GM23338 (cell line): ENCODE measurements around the gene PPP1R3G. TPM values are rescaled to one million over a fixed set of nuclear protein-coding genes. Genes with fewer than 3 reads are reported as not detected.

Experiments used
- ATAC-seq: fragments of 200-7000 bp; cut with Tn5 transposase; 3 replicates; pipeline ENCODE4 v1.9.1; 2020
- DNase-seq: peaks from one replicate; pipeline ENCODE4 v3.0.0-alpha.2; 2015; ENCODE audit warnings: low spot score
- H2AFZ ChIP-seq: fragments of 200-600 bp; sonication (generic); 2 replicates; pipeline ENCODE4 v1.8.0; 2016; ENCODE audit warnings: antibody characterized with exemption, mild to moderate bottlenecking, moderate library complexity
- H3F3A ChIP-seq: fragments of 200-600 bp; sonication (generic); replicated peaks from 2 replicates; pipeline ENCODE4 v1.8.0; 2017; ENCODE audit warnings: antibody characterized with exemption, mixed run types, low read depth
- H3K27ac ChIP-seq: fragments of 200-600 bp; sonication (generic); 2 replicates; pipeline ENCODE4 v1.6.1; 2016; ENCODE audit warnings: low read depth
- H3K27me3 ChIP-seq: fragments of 200-600 bp; sonication (generic); 2 replicates; pipeline ENCODE4 v1.8.0; 2016; ENCODE audit warnings: mild to moderate bottlenecking, mixed run types, moderate library complexity; ENCODE audit not compliant: insufficient read depth
- H3K36me3 ChIP-seq: fragments of 200-600 bp; sonication (generic); 2 replicates; pipeline ENCODE4 v1.8.0; 2016; ENCODE audit warnings: mild to moderate bottlenecking; ENCODE audit not compliant: insufficient read depth
- H3K4me1 ChIP-seq: fragments of 200-600 bp; sonication (generic); 2 replicates; pipeline ENCODE4 v1.8.0; 2016; ENCODE audit warnings: mild to moderate bottlenecking, moderate library complexity; ENCODE audit not compliant: insufficient read depth
- H3K4me2 ChIP-seq: fragments of 200-600 bp; sonication (generic); 2 replicates; pipeline ENCODE4 v1.7.1; 2017; ENCODE audit warnings: mixed run types
- H3K4me3 ChIP-seq: fragments of 200-600 bp; sonication (generic); 2 replicates; pipeline ENCODE4 v1.6.1; 2016; ENCODE audit warnings: mixed run types
- H3K79me2 ChIP-seq: fragments of 200-600 bp; sonication (generic); replicated peaks from 2 replicates; pipeline ENCODE4 v1.8.0; 2017; ENCODE audit warnings: mild to moderate bottlenecking; ENCODE audit not compliant: insufficient read depth
- H3K9me2 ChIP-seq: fragments of 200-600 bp; sonication (generic); 2 replicates; pipeline ENCODE4 v1.8.0; 2017; ENCODE audit not compliant: insufficient read depth
- H4K20me1 ChIP-seq: fragments of 200-600 bp; sonication (generic); replicated peaks from 2 replicates; pipeline ENCODE4 v1.8.0; 2017; ENCODE audit warnings: mild to moderate bottlenecking; ENCODE audit not compliant: insufficient read depth
- H3K27ac Mint-ChIP-seq: 2 replicates; pipeline ENCODE4 v1.8.0; 2020; ENCODE audit warnings: inconsistent platforms, mild to moderate bottlenecking, moderate library complexity, mixed read lengths
- H3K27me3 Mint-ChIP-seq: 3 replicates; pipeline ENCODE4 v1.8.0; 2022; ENCODE audit warnings: low read depth, mild to moderate bottlenecking, moderate library complexity, mixed read lengths, inconsistent platforms; ENCODE audit not compliant: insufficient read depth, poor library complexity
- H3K36me3 Mint-ChIP-seq: 3 replicates; pipeline ENCODE4 v1.8.0; 2021; ENCODE audit warnings: low read depth, mild to moderate bottlenecking, inconsistent platforms, moderate library complexity, mixed read lengths
- H3K4me1 Mint-ChIP-seq: 3 replicates; pipeline ENCODE4 v1.8.0; 2020; ENCODE audit warnings: mild to moderate bottlenecking, inconsistent platforms, mixed read lengths
- H3K4me3 Mint-ChIP-seq: 3 replicates; pipeline ENCODE4 v1.8.0; 2021; ENCODE audit warnings: moderate library complexity, mild to moderate bottlenecking, inconsistent platforms, mixed read lengths
- H3K9me3 Mint-ChIP-seq: 3 replicates; pipeline ENCODE4 v1.8.0; 2020; ENCODE audit warnings: moderate library complexity, mild to moderate bottlenecking, inconsistent platforms, mixed read lengths
- CREB1 ChIP-seq: fragments of 250-450 bp; sonication (Bioruptor Pico); IDR thresholded peaks from 2 replicates; pipeline ENCODE4 v1.5.0; 2020; ENCODE audit warnings: low read depth, mild to moderate bottlenecking, moderate library complexity
- CTCF ChIP-seq, 2 experiments: fragments of 200-600 bp in 1 of 2; sonication (generic) in 1 of 2; conservative IDR thresholded peaks; 2 replicates each; pipeline versions ENCODE4 v1.5.1 to v1.6.1; 2016 to 2017; ENCODE audit warnings: antibody characterized with exemption in 2 of 2, low read depth in 2 of 2, mild to moderate bottlenecking in 2 of 2, moderate library complexity in 1 of 2
- ETS1 ChIP-seq: IDR thresholded peaks from 2 replicates; pipeline ENCODE4 v1.6.1; 2016; ENCODE audit warnings: antibody characterized with exemption
- EZH2 ChIP-seq: fragments of 200-600 bp; sonication (generic); IDR thresholded peaks from one replicate; pipeline ENCODE4 v1.8.0; 2017; ENCODE audit warnings: antibody characterized with exemption, mild to moderate bottlenecking, low read depth; ENCODE audit not compliant: unreplicated experiment
- JUNB ChIP-seq: IDR thresholded peaks from one replicate; pipeline ENCODE4 v1.6.1; 2016; ENCODE audit warnings: antibody characterized with exemption; ENCODE audit not compliant: unreplicated experiment
- POLR2AphosphoS5 ChIP-seq: IDR thresholded peaks from 2 replicates; pipeline ENCODE4 v1.6.1; 2016; ENCODE audit warnings: antibody characterized with exemption, low read depth
- STAT1 ChIP-seq: IDR thresholded peaks from one replicate; pipeline ENCODE4 v1.6.1; 2016; ENCODE audit warnings: antibody characterized with exemption; ENCODE audit not compliant: unreplicated experiment
- ZNF114 ChIP-seq: fragments of 250-450 bp; sonication (Bioruptor Pico); IDR thresholded peaks from 2 replicates; pipeline ENCODE4 v1.5.0; 2020; ENCODE audit warnings: mild to moderate bottlenecking, moderate library complexity
- ZNF331 ChIP-seq: fragments of 250-450 bp; sonication (Bioruptor Pico); IDR thresholded peaks from 2 replicates; pipeline ENCODE4 v1.5.0; 2020; ENCODE audit warnings: low read depth, mild to moderate bottlenecking, moderate library complexity
- ZNF462 ChIP-seq: fragments of 250-450 bp; sonication (Bioruptor Pico); IDR thresholded peaks from 2 replicates; pipeline ENCODE4 v1.5.0; 2020; ENCODE audit warnings: mild to moderate bottlenecking, moderate library complexity
- polyA plus RNA-seq: library from polyadenylated mRNA; unstranded; fragments of >200 nt; fragmentation: Nextera tagmentation; extraction: Ambion mirVana; gene quantifications from 2 replicates; pipeline ENCODE4 v1.2.1, GENCODE V29; 2016
- total RNA-seq: library from RNA; depleted of rRNA; stranded (reverse); fragments of >200 nt; shearing (Covaris generic); gene quantifications from 2 replicates; pipeline ENCODE4 v1.2.3, GENCODE V29; 2014

PPP1R3G gene
- total and polyA plus RNA-seq, 2 experiments from 2014 or later: 0.13 to 0.24 TPM

- no peaks in the 10 kb centered on the region for H3F3A ChIP-seq
- no peaks in the 10 kb centered on the region for H3K4me1 ChIP-seq
- Mint-ChIP-seq H3K36me3 (no peaks in the 10 kb centered on the region; the same call in 2 of the 3 replicates), H3K9me3 (no peaks in the 10 kb centered on the region), H3K27me3 (peaks cover 2% of the 10 kb centered on the region), H3K4me1 (no peaks in the 10 kb centered on the region), H3K27ac (no peak overlapping the region), H3K4me3 (no peak overlapping the region)
- DNase-seq (no peak), ATAC-seq (no peak)
- no peak overlapping the region for H3K4me3 ChIP-seq
- no peaks in the 10 kb centered on the region for H3K9me2 ChIP-seq
- no peak overlapping the region for H2AFZ ChIP-seq
- no peaks in the 10 kb centered on the region for H3K27me3 ChIP-seq
- H3K27ac ChIP-seq: no peak overlapping the region
- no peaks in the 10 kb centered on the region for H4K20me1 ChIP-seq
- TF ChIP-seq POLR2AphosphoS5 (no peak), ZNF462 (CRISPR knock-in tag) (no peak), EZH2 (no peak), ZNF331 (CRISPR knock-in tag) (no peak), JUNB (no peak), ZNF114 (CRISPR knock-in tag) (no peak), CTCF (conservative IDR thresholded peaks at IDR 0.05; ENCODE audit: low read depth in 2 of 2) (no peak), CREB1 (CRISPR knock-in tag) (no peak), STAT1 (no peak), ETS1 (no peak)
- H3K36me3 ChIP-seq: no peaks in the 10 kb centered on the region
- H3K4me2 ChIP-seq: no peak overlapping the region
- no peaks in the 10 kb centered on the region for H3K79me2 ChIP-seq
Observed at GRCh38 chr6:5067305-5067704, 17.8 kb upstream of the PPP1R3G start.
